GM18505 (cell line): ENCODE data around the gene ICOS.
"Not testable (repeated sequence)": the region's sequence is repeated elsewhere in the genome, so short reads cannot be mapped to it uniquely, and the experiment has no call there.

Source experiments
- ATAC-seq: cut with Tn5 transposase; IDR thresholded peaks from one replicate; pipeline ENCODE4 v1.9.1; 2021; ENCODE audit not compliant: unreplicated experiment
- POLR2A ChIP-seq: IDR thresholded peaks from 4 replicates; pipeline ENCODE4 v1.6.1; 2011; ENCODE audit warnings: borderline replicate concordance; ENCODE audit not compliant: insufficient read depth, insufficient read length; ENCODE audit errors: extremely low read depth

The ICOS gene

DNA sequence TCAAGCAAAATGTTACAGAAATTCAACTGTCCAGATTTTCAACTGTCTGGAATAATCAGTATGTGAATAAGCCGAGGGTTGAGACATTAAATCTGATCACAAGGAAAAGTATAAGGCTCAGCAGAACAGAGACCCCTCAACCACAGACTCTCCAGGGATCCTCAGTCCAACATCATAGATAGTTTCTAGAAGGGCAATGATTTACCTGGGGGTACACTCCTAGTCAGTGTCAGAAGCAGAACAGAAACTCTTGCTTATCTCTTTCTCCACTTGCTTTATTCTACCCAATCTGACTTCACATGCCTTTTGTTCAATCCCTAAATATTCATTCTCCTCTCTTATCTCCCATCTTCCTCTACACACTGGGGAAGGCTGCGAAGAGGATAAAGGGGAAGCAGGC is 36.4 kb downstream of the ICOS start:
- ATAC-seq = no peak
- no peak for TF ChIP-seq POLR2A

DNA sequence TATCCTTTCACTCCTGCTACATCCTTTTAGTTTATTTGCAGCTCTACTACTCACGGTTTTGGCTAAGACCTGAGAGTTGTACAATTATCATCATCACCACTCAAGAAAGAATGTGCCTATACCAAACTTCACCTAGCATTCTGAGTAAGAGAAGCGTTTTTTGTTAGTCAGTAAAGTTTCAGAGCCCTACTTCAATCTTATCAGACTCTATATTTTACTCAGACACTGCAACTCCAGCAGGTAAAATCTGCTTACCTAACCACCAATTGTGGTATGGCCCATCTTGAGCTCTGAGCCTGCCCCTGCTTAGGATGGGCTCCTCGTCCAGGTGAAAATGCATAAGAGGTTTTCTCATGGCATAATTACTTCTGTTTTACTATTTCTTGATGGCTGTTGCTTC is 37.1 kb downstream of the ICOS start:
- TF ChIP-seq POLR2A = no peak
- ATAC-seq = no peak

GRCh38 chr2:203975912-203976311 is 39.3 kb downstream of the ICOS start:
- TF ChIP-seq POLR2A = no peak

GRCh38 chr2:203982276-203982675 is 45.7 kb downstream of the ICOS start:
- TF ChIP-seq POLR2A = no peak
- no peak for ATAC-seq

More at GRCh38 chr2:203975912-203976311, 39.3 kb downstream of the ICOS start:
- no peak for ATAC-seq

GRCh38 chr2:203983064-203983715 is 46.6 kb downstream of the ICOS start:
- no peak for ATAC-seq
- TF ChIP-seq POLR2A = no peak

DNA sequence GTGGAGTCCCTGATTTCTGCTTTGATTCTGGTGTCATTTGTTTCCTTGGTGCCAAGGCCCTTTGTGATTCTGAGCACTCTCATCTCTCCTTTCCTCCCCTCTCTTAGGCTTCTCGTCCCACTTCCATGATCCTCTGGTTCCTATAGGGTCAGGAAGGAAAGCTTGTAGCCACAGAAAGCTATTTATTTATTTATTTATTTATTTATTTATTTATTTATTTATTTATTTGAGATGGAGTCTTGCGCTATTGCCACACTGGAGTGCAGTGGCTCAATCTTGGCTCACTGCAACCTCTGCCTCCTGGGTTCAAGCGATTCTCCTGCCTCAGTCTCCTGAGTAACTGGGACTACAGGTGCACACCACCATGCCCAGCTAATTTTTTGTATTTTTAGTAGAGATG is 49.4 kb downstream of the ICOS start:
- not testable (repeated sequence) for ATAC-seq

GRCh38 chr2:203987959-203988358 is 51.4 kb downstream of the ICOS start:
- no peak for TF ChIP-seq POLR2A
- no peak for ATAC-seq

- no peak for TF ChIP-seq POLR2A
- ATAC-seq = no peak
Observed at GRCh38 chr2:203988500-203989260, 52.1 kb downstream of the ICOS start.

GRCh38 chr2:203989521-203989920 is 53.0 kb downstream of the ICOS start:
- no peak for TF ChIP-seq POLR2A
- no peak for ATAC-seq

DNA sequence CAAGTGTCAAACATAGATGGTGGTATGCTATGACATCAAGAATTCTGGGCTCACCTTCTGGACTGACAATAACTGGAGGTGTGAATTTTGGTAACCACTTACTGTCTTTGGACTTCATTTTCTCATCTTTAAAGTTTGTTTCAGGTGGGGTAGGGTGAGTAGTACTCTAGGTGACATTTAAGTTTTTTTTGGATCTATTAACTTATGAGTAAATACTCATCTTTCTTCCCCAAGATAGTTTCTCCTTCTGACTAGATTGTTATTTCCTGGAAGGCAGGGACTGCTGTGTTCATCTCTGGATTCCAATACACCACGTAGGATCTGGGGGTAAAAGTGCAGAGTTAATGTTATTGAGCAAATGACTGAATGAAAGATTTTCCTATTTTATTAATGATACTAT is 55.9 kb downstream of the ICOS start:
- TF ChIP-seq POLR2A = no peak
- no peak for ATAC-seq

DNA sequence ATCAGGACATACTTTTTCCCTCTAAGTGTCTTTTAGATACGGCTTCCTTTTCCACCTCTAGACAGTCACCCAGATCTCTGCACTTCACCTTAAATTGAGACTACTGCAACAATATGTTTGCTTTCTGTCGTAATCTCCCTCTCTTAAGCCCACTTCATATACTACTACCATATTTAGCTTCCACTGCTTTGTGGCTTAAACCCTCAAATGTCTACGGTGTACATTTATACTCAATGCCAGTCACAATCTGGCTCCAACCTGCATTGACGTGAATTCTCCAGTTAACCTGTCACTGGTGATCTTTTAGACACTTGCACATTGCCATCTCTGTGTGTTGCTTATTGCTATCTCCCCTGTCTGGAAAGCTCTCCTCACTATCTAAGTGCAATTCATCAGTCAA is 56.4 kb downstream of the ICOS start:
- no peak for TF ChIP-seq POLR2A
- no peak for ATAC-seq

DNA sequence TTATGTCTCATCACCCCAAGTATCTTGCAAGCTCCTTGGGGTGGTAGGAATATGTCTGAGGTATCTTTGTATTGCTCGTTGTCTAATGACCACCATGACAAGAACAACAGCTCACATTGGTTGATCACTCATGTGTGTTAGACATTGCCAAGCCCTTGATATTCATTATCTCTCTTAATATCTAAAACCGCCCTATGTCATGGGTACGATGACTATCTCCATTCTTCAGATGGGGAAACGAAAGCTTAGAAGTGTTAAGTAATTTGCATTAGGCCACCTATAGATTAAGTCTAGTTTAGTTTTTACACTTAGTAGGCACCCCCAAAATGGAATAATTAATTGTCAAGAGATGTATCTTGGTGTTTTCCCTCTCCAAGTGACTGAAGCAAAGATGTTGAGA is 57.0 kb downstream of the ICOS start:
- TF ChIP-seq POLR2A = no peak
- no peak for ATAC-seq

DNA sequence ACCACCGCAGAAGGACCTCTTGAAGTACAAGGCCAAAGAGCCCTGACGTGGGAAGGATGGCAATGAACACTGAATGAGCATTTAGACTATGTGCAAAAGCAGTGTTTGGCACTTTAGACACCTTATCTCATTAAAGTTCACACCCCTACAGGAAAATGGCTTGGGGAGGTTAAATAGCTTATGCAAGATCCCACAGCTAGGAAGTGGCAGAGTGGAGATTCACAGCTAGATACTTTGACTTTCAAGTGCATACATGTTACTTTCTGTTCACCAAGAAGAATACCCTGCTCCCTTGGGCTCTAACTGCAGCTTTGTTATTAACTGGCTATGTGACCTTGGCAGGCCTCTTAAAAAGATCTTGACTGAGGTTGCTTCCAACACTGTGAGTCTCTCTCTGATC is 58.2 kb downstream of the ICOS start:
- TF ChIP-seq POLR2A = no peak
- ATAC-seq = no peak

DNA sequence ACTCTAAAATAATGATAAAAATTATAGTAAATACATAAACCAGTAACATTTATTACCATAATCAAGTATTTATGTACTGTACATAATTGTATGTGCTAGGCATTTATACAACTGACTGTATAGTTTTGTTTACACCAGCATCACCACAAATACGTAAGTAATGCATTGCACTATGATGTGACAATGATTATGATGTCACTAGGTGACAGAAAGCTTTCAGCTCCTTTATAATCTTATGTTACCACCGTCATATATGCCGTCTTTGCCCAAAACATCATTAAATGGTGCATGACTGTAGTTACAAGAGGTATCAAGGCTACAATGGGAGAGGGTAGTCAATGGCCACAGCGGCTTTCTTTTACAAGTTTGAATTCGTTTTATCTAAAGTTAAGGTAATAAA is 60.1 kb downstream of the ICOS start:
- ATAC-seq = no peak
- no peak for TF ChIP-seq POLR2A

- no peak for TF ChIP-seq POLR2A
- ATAC-seq = no peak
Observed at GRCh38 chr2:203997481-203997880, 60.9 kb downstream of the ICOS start.

DNA sequence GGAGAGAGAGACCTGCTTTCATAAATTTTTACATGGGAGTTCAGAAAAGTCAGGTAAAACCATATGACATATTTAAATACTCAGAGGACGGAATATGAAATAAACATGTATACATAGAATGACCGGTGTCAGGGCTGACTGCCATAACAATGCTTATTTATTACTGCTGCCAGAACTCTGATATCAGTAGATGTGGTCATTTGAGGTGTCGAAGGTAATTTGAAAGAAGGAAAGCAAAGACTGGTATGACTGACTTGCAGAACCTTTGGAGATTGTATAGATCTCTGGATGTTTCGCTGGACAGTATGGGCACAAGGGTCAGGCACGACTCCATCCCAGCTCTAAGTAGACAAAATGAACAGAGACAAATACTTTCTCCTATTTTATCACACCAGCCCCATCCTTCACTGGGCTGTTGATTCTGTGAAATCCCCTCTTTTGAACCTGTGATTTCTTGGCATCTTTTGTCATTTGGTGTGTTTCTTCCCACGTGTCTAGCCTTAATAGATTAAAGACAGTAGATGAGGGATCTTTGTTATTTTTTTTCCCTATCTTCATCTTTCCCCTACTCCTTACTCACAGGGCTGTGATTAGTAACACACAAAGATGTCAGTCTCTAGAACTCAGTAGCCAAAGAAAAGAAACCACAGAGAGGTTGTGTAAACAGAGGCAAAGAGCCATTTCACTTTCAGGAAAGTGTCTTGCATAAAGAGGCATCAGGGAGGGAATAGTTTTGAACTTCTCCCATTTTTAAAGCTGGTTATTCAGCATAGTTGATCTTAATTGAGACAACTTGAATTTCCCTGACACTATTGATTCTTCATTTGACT is 61.6 kb downstream of the ICOS start:
- no peak for TF ChIP-seq POLR2A
- no peak for ATAC-seq
